BJ (cell line): ENCODE measurements around the gene ARMC2. TPM values are rescaled to one million over a fixed set of nuclear protein-coding genes. Genes with fewer than 3 reads are reported as not detected.
"Not testable (repeated sequence)": the region's sequence is repeated elsewhere in the genome, so short reads cannot be mapped to it uniquely, and the experiment has no call there.

Experiments used
- CTCF ChIA-PET: fragments of 350-600 bp; formaldehyde crosslinking; extraction: SDS; loops from one replicate; lab custom pipeline; 2021; ENCODE audit warnings: antibody characterized with exemption, inconsistent platforms; lab: Yijun Ruan, JAX
- POLR2A ChIA-PET: fragments of 300-600 bp; sonication (Branson Sonifier 250); formaldehyde crosslinking; extraction: SDS; loops from one replicate; lab custom pipeline; 2021; ENCODE audit warnings: antibody characterized with exemption; lab: Charles Lee
- DNase-seq: peaks from one replicate; pipeline ENCODE4 v3.0.0-alpha.2; 2011; ENCODE audit warnings: low read depth
- H3K27me3 ChIP-seq: 2 replicates; pipeline ENCODE4 v1.6.0; 2011; ENCODE audit warnings: low read length; ENCODE audit not compliant: control insufficient read depth, insufficient read depth
- H3K36me3 ChIP-seq: 2 replicates; pipeline ENCODE4 v1.5.1; 2011; ENCODE audit warnings: low read length; ENCODE audit not compliant: control insufficient read depth, insufficient read depth
- H3K4me3 ChIP-seq: 2 replicates; pipeline ENCODE4 v1.5.1; 2011; ENCODE audit warnings: low read depth, mild to moderate bottlenecking, control low read depth, low read length
- polyA plus RNA-seq: library from polyadenylated mRNA; depleted of rRNA; stranded (reverse); fragments of >200 nt; gene quantifications from 2 replicates; pipeline ENCODE4 v1.2.3, GENCODE V29; 2011
- TF ChIP-seq, protein P1 (sequence below): IDR thresholded peaks from 2 replicates; pipeline ENCODE4 v1.5.1; 2011; ENCODE audit warnings: low read depth, mild to moderate bottlenecking, control low read depth, inconsistent platforms, low read length, moderate library complexity; ENCODE audit not compliant: insufficient read depth

The ARMC2 gene
- polyA plus RNA-seq, 1 experiment, result 2.4 TPM

DNA sequence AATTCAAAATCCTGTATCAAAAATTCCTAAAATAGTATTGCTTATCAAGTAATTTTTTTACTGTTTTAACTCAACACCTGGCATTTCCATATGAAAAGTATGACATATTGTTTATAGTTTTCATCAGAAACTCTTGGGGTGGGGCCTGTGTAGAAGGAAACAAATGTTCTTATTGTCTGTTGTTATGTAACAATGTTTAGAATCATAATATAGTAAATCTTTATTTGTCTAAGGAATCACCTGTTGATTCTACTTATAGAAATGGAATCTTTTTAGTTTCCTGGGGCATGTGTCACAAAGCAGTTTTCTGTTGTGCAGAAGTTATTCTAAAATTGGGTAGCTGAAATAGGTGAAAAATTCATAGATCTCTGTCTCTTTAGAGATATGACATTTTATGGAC lies 4.9 kb downstream of the ARMC2 start:
- TF ChIP-seq, protein P1, sequence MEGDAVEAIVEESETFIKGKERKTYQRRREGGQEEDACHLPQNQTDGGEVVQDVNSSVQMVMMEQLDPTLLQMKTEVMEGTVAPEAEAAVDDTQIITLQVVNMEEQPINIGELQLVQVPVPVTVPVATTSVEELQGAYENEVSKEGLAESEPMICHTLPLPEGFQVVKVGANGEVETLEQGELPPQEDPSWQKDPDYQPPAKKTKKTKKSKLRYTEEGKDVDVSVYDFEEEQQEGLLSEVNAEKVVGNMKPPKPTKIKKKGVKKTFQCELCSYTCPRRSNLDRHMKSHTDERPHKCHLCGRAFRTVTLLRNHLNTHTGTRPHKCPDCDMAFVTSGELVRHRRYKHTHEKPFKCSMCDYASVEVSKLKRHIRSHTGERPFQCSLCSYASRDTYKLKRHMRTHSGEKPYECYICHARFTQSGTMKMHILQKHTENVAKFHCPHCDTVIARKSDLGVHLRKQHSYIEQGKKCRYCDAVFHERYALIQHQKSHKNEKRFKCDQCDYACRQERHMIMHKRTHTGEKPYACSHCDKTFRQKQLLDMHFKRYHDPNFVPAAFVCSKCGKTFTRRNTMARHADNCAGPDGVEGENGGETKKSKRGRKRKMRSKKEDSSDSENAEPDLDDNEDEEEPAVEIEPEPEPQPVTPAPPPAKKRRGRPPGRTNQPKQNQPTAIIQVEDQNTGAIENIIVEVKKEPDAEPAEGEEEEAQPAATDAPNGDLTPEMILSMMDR, result no peak
- H3K36me3 ChIP-seq, result no peaks in the 10 kb centered on the region
- H3K27me3 ChIP-seq, result no peaks in the 10 kb centered on the region
- DNase-seq, result no peak
- POLR2A ChIA-PET, result no interaction called here
- no peak overlapping the region for H3K4me3 ChIP-seq
- CTCF ChIA-PET, result interaction anchor here (0.6 kb wide), 1 partner anchor 21 kb away, joined by 3 read pairs; no protein-coding TSS in a partner anchor

DNA sequence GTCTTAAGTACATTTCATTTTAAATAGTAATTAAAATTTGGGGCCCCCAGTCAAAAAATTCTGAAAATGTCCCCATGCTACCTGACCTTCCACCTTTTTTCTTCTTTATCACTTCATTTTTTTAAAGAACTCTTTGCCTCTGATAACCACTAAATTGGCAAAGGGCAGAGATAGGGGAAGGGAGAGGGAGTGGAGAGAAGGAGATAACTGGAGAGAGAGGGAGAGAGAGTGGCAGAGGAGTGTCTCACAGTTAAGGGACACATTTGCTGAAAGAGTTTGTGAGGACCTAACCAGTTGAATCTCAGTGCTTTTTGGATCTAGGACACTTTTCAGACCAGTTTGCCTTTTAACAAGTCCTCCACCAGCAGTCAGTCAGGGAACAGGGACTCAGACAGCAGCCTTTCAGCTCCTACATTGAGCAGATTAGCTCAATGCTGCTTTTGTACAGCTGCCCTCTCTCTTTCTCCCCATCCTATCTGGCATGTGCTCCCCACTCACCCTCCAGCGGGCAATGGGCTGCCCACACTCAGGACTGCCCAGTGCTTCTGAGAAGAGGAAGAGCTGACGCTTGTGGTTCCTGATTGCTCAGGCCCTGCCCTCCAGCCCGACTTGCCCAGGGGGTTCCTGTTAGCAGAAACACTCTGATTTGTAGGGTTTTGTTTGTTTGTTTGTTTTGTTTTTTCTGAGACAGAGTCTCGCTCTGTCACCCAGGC lies 14.4 kb downstream of the ARMC2 start:
- Histone ChIP-seq H3K4me3 (no peak overlapping the region), H3K36me3 (no peaks in the 10 kb centered on the region), H3K27me3 (no peaks in the 10 kb centered on the region)
- CTCF ChIA-PET, result no interaction called here
- POLR2A ChIA-PET, result no interaction called here
- TF ChIP-seq, protein P1, result no peak
- no peak for DNase-seq

DNA sequence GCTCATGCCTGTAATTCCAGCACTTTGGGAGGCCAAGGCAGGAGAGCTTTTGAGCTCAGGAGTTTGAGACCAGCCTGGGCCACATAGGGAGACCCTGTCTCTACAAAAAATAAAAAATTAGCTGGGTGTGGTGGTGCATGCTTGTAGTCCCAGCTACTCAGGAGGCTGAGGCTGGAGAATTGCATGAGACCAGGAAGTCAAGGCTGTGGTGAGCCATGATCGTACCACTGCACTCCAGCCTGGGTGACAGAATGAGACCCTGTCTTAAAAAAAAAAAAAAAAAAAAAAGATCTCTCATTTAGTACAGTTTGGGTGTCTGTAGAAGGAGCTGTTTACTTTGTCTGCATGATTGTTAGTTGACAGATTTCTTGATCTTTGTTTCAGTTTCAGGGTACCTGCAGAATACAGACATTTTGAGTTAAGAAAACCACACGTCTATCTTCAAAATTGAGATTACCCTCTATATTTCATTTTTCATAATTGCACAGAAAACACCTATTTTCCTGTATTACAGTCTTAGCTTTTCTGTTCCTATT lies 17.6 kb downstream of the ARMC2 start:
- POLR2A ChIA-PET, H3K27me3 ChIP-seq: not testable (repeated sequence)
- CTCF ChIA-PET, result interaction anchor here (1.0 to 1.9 kb wide), 3 partner anchors 9 to 30 kb away, joined by 3 to 5 read pairs (median 4); no protein-coding TSS in a partner anchor

DNA sequence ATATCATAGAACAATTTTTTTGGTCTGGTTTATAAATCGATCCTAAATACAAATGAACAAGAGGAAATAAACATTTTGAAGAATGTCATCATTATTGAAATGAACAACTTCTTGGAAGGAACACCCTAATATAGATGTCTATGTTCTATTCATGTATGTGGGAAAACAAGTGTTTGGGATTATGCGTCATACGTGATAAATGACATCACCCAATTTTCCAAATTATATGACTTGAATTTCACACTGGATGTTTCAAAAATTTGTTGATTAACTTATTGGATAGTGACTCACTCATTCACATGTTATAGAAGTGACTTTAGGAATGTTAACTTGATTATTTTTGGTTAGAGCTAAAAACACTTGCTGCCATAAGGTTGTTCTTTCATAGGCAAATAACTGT lies 18.6 kb downstream of the ARMC2 start:
- ChIA-PET CTCF (interaction anchor here (1.0 to 1.9 kb wide), 3 partner anchors 10 to 31 kb away, joined by 3 to 5 read pairs (median 4); no protein-coding TSS in a partner anchor), POLR2A (no interaction called here)
- Histone ChIP-seq H3K4me3 (no peak overlapping the region), H3K27me3 (no peaks in the 10 kb centered on the region), H3K36me3 (no peaks in the 10 kb centered on the region)
- TF ChIP-seq, protein P1, result no peak
- no peak for DNase-seq

More for the DNA sequence above, 17.6 kb downstream of the ARMC2 start:
- not testable (repeated sequence) for H3K36me3 ChIP-seq, DNase-seq, H3K4me3 ChIP-seq

DNA sequence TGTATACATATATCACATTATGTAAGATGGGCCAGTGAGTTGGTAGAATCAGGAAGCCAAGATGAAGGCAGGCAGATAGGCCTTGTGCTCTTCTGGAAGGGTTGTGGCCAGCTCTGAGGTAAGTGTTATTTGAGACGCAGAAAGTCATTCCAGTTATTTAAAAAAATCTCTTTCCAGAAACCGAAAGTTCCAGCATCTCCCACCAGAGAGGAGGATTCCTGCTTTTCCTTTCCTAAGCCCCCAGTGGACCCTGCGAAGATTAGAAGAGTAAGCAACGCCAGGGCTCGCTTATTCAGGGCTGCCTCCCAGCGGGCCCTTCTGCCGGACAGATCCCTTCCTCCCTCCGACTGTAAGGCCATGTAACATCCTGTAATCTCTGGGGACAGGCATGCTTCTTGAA lies 20.4 kb downstream of the ARMC2 start:
- ChIA-PET POLR2A (no interaction called here), CTCF (interaction anchor here (2.8 kb wide), 1 partner anchor 25 kb away, joined by 7 read pairs; no protein-coding TSS in a partner anchor)
- Histone ChIP-seq H3K36me3 (no peaks in the 10 kb centered on the region), H3K27me3 (no peaks in the 10 kb centered on the region), H3K4me3 (no peak overlapping the region)
- TF ChIP-seq, protein P1, result no peak
- no peak for DNase-seq
